ENCODE measurements around the gene CSNK1G1.

GRCh38 chr15:64157599-64158125 lies 198.3 kb downstream of the CSNK1G1 start:
- TF ChIP-seq CTCF (IDR thresholded peaks at IDR 0.05): no peak
- no peak for TF ChIP-seq POLR2A (IDR thresholded peaks at IDR 0.05)
- TF ChIP-seq EP300 (IDR thresholded peaks at IDR 0.05): no peak
